HG03460 (cell line): Measurements from ENCODE around the gene NDE1.
"Not testable (repeated sequence)": the region's sequence is repeated elsewhere in the genome, so short reads cannot be mapped to it uniquely, and the experiment has no call there.

ENCODE experiments used
- ATAC-seq: cut with Tn5 transposase; IDR thresholded peaks from one replicate; pipeline ENCODE4 v1.9.1; 2021; ENCODE audit not compliant: unreplicated experiment

NDE1 gene

DNA sequence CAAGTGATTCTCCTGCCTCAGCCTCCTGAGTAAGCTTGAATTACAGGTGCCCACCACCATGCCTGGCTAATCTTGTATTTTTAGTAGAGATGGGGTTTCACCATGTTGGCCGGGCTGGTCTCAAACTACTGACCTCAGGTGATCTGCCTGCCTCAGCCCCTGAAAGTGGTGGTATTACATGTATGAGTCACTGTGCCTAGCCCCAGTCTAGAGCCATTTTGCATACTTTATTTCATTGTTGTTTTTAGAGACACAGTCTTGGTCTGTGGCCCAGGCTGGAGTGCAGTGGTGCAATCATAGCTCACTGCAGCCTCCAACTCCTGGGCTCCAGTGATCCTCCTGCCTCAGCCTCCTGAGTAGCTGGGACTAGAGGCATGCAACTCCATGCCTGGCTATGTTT, 42.5 kb downstream of the NDE1 start:
- ATAC-seq = not testable (repeated sequence)

- no peak for ATAC-seq
These were observed 44.5 kb downstream of the NDE1 start for GRCh38 chr16:15694499-15694898.

DNA sequence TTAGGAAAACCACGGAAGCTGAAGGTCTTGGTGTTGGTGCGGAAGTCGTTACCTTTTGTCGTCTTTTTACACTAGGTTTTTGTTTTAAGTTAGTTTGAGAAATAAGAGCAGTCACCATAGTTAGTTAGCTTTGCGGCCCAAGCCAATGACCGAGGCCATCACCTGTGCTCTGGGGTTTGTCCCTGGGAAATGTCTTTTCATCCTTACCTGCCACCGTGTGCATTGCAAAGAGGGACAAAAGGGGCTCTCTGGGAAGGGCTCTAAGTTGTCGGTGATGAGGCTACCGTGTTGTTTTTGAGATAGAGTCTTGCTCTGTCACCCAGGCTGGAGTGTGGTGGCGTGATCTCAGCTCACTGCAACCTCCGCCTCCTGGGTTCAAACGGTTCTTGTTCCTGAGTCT, 49.8 kb downstream of the NDE1 start:
- ATAC-seq = no peak

- no peak for ATAC-seq
These were observed 51.3 kb downstream of the NDE1 start for GRCh38 chr16:15701367-15701766.

- ATAC-seq = no peak
These were observed 52.2 kb downstream of the NDE1 start for GRCh38 chr16:15701975-15702970.

DNA sequence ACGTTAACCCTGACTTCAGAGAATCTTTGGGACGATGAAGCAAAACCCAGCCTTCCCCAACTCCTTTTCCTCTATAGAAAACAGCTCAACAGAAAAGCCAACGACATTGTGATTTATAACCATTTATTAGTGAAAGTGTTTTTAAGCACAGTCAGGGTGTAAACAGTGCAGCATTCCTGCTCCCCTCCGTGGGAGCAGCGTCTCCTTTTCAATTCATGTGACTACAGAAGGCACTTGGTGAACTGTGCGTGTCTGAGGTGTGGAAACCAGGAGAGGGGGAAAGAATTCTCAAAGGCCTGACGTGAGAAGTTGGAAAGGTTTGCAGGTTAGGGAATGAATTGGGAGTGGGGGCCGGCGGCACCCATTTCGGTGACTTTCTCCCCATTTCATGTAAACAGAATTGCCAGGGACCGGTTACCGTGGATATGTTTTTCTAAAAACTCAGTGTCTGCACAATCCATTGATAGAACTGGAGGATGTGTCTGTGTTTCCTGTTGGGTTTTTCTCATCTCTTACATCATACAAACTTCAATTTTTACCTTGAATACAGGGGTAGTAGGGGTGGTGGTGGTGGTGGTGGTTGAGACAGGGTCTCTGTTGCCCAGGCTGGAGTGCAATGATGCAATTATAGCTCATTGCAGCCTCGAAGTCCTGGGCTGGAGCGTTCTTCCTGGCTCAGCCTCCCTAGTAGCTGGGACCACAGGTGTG, 53.1 kb downstream of the NDE1 start:
- no peak for ATAC-seq

DNA sequence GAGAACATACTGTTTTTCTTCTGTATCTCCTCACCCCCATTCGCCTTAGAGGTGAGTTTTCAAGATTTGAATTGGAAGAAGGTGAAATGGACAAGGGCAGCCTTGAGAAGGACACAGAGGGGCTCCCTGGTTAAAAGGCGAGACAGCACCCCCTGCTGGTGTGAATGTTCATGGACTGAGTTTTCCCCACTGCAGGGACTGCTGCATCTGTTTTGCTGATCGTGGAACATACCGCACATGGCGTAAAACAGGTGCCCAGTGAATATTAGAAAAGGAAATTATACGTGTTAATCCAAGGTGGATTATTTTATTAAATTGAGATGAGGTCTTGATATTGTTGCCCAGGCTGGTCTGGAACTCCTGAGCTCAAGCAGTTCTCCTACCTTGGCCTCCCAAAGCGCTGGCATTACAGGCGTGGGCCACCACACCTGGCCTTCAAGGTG, 54.5 kb downstream of the NDE1 start:
- no peak for ATAC-seq

- ATAC-seq = no peak
These were observed 55.1 kb downstream of the NDE1 start for GRCh38 chr16:15705064-15705565.

DNA sequence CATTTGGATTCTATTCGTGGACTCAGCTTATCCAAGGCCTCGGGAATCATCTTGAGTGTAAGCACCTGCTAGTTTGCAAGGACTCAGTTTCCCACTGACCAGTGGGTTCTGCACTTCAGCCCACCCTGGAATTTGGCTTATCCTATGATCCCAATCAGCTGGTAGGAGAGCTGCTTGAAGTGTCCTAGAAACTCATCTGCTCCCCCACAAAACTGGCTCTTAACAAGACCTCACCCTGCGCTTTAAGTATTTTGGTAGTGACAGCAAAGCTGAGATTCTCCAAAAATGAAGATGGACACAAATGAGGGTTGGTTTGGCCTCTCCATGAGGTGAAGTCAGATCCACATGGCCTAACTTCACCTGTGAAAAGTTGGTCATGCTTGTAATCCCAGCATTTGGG, 57.3 kb downstream of the NDE1 start:
- ATAC-seq = no peak

GRCh38 chr16:15708096-15708495, 58.1 kb downstream of the NDE1 start:
- no peak for ATAC-seq

DNA sequence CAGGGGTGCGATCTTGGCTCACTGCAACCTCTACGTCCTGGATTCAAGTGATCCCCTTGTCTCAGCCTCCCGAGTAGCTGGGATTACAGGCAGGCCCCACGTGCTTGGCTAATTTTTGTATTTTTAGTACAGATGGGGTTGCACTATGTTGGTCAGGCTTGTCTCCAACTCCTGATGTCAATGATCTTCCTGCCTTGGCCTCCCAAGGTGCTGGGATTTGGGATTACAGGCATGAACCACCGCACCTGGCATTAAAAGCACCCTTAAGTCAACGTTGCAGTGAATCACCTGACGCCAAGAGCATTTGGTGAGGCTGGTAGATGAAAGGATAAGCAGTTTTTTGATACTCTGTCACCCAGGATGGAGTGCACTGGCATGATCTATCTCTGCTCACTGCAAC, 59.0 kb downstream of the NDE1 start:
- ATAC-seq = no peak

GRCh38 chr16:15714393-15715172, 64.5 kb downstream of the NDE1 start:
- ATAC-seq = no peak

GRCh38 chr16:15715221-15715620, 65.2 kb downstream of the NDE1 start:
- no peak for ATAC-seq

DNA sequence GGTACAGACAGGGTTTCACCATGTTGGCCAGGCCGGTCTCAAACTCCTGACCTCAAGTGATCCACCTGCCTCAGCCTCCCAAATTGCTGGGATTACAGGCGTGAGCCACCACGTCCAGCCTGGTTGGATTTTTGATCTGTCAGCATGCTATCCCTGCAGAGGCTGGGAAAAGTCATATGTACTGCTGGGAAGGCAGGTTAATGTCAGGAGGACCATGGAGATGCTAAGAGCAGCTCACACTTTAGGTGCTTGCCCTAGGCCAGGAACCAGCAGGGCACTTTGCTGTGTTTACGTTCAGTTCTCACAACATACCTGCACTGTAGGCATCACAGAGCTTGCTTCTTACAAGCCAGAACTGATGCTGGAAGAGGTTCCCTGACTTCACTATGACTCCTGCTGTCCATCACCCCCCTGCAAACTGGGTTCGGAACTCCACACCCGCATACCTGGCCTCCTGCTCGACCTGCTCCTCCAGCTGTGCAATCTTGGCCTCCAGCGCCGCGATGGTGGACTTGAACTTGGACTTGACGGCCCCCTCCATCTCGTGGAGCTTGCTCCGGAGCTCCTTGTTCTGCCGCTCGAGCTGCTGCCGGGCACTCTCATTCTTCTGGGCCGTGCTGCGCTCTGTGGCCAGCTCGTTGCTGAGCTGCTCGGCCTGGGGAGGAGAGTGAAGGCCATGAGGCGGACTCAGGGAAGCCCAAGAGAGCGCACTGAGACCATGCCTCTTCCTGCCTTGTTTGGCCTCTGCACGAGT, 66.8 kb downstream of the NDE1 start:
- no peak for ATAC-seq

GRCh38 chr16:15721018-15721417, 71.0 kb downstream of the NDE1 start:
- no peak for ATAC-seq

- no peak for ATAC-seq
These were observed 73.8 kb downstream of the NDE1 start for GRCh38 chr16:15723808-15724207.

- no peak for ATAC-seq
These were observed 75.7 kb downstream of the NDE1 start for GRCh38 chr16:15725641-15726240.

GRCh38 chr16:15726715-15727114, 76.7 kb downstream of the NDE1 start:
- no peak for ATAC-seq

GRCh38 chr16:15727697-15728096, 77.7 kb downstream of the NDE1 start:
- not testable (repeated sequence) for ATAC-seq

DNA sequence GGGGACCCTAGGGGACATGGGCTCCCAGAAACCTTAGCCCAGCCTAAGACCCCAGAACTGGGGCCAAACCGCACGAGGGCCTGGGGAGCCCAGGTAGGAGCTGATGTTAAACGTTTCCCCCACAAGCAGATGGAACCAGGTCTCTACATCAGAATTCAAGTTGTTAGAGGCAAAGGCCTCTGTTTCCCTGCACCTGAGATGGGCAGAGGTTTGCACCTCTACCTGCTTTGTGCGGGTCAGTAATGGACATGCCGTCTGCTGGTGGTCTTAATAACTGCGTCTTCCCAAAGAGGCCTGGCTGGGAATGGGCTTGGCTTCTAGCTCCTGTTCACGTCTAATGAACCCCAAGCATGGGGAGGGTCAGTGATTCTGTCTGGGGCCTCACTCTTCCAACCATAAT, 79.1 kb downstream of the NDE1 start:
- no peak for ATAC-seq
